CD4-positive, alpha-beta T cell treated with Interleukin-12 subunit alpha and Interleukin-12 subunit beta, for 1 hour (primary cell): ENCODE results near the gene SPECC1L.

ENCODE experiments used
- DNase-seq: peaks from one replicate; pipeline ENCODE4 v3.0.0-alpha.2; 2020

Gene SPECC1L

DNA sequence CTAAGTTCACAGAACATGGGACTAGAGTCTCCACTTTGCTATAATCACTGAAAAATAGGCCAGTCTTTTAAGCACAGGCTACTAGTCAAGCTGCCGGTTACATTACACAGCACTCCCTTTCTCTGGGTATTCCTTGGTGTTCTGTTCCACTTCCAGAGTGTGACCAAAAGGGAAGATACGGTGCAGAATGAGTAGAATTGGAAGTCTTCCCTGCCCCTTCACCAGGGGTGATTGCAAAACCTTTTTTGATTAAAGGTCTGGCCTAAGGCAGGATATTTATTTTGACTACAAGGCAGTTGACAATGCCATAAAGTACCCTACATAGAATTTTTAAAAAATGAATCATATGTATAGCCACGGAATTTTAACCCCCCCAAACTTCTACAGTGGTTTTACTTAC is 97.2 kb downstream of the SPECC1L start:
- DNase-seq, result no peak

DNA sequence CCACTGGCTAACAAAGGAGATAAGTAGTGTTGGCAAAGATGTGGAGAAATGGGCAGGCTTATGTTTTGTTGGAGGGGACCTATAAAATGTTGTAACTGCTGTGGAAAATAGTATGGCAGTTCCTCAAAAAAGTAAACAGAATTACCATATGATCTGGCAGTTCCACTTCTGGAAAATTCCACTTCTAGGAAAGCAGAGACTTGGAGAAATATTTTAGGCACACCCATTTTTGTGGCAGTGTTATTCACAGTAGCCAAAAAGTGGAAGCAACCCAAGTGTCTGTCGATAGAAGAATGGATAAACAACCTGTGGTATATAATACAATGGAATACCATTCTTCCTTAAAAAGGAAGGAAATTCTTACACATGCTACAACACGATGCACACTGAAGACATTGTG is 99.8 kb downstream of the SPECC1L start:
- DNase-seq, result no peak

DNA sequence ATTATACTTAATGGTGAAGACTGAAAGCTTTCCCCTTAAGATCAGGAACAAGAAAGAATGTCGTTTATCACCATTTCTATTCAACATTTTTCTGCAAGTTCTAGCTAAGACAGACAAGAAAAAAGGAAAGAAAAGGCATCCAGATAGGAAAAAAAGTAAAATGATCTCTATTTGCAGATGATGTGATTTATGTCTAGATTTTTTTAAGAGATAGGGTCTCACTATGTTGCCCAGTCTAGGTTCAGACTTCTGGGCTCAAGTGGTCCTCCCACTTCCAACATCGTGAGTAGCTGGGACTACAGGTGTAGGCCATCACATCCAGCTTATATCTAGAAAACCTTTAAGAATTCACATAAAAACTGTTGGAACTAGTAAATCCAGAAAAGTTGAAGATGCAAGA is 105.4 kb downstream of the SPECC1L start:
- DNase-seq, result no peak

DNA sequence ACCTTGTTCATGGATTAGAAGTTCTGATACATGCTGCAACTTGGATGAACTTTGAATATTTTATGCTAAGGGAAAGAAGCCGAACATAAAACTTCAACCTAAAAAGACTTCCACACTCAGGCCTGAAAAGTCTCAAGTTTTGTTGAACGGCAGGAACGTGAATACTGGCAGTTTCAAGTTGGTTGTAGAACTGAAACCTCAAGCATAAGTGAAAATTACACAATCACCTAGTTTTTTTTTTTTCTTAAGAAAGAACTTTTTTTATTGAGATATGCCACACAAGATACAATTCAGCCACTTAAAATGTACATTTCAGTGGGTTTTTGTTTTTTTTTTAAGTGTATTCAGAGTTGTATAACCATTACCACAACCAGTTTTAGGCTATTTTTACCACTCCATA is 106.0 kb downstream of the SPECC1L start:
- DNase-seq, result no peak

DNA sequence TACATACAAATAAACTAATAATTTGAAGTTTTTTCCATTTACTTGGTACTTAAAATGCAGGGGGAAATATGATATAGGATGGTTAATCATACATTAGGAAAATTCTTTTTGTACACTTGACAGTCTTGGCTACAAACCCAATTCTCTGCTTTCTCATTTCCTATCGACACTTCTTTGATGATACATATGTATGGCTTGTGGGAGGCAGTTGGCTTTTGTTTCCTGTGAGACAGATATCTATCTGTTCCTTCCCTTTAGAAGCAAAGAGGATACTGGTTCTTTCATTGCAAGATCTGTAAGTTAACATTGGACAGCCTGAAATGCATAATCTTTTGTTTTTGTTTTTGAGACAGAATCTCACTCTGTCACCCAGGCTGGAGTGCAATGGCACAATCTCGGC is 108.9 kb downstream of the SPECC1L start:
- no peak for DNase-seq

DNA sequence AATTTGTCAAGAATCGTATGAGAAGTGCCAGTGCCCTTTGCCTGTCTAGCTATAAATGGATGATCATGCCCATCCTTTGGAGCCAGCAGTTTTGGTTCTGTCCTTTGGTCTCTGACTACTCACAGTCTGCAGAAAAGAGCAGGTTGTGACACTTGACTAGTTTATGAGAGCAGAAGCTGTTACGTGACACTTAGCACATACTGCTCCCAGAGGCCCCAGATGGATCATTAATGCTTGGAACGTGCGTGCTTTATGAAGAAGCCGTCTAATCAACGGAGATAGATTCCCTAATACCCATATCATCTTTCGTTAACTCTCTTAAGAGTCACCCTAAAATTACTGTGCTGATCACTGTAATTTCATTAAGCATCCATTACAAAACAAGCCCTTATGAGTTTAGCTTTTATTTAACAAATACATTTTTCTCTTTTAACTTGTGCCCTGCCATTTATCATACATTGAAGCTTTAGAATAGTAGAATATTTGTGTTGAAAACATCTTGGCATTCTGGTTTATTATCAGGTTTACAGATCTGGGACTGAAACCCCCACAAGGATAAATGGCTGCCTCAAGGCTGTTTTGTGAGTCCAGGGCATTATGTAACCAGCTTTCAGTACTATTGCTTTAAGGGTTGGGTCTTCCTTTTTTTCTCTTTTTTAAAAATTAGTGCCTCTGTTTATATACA is 109.7 kb downstream of the SPECC1L start:
- DNase-seq, result no peak

DNA sequence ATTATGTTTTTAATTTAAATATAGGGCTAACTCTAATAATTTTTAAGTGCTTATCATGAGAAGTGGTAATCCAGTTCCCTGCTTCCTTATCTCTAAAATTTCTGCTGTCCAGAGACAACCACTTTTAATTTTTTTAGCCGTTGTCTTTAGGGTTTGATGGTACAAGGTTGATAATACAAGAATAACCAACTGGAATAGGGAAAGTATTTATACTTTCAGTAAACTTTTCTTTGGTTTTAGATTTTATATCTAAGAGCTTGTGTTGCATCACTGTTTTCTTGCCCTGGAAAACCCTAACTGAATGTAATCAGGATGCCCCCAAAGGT is 110.2 kb downstream of the SPECC1L start:
- DNase-seq, result no peak

DNA sequence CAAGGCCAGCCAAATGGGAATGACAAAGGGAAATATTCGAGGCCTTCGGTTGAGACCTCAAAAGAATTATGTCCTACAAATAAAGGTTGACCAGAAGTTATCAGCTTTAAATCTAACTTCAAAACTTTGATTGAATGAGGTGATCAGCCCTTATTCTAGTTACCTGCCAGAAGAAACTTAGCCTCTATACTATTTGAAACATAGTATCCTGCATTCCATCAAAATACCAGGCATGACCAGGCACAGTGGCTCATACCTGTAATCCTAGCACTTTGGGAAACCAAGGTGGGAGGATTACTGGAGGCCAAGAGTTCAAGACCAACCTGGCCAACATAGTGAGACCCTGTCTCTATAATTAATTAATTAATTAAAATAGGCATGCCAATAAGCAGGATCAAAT is 112.4 kb downstream of the SPECC1L start:
- no peak for DNase-seq

DNA sequence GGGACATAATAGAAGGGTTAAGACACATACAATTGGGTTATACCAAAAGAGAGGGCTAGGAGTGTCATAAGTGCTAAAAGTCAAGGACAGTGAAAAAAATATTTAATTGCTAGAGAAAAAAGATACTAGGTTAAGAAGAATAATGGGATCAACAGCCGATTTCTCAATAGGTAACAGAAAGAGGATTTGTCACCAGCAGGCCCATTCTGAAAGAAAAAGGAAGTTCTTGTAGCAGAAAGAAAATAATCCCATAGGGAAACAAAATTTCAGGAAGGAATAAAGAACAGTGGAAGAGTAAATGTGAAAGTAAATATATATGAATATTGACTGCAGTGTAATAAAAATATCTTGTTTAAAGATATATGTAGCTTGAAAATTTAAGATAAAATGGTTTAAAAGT is 113.5 kb downstream of the SPECC1L start:
- DNase-seq, result no peak

DNA sequence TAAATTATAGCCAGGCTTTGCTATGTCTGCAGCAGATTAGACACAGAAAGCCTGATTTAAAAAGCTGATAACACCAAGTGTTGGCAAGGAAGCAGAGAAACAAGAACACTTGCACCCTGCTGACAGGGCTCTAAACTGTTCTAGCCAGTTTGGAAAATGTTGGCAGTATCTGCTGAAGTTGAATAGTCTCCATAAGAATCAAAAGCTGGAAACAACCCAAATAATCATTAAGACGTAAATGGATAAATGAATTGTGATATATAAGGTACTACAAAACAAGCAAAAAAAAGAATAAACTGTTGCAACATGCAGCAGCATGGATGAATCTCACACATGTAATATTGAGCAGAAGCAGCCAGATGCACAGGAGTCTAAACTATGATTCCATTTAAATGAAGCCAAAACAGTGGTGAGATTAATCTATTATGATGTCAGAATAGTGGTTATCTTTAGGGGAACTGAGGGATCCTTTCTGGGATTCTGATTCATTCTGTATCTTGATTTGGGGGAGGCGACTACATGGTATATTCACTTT is 116.4 kb downstream of the SPECC1L start:
- DNase-seq, result no peak

DNA sequence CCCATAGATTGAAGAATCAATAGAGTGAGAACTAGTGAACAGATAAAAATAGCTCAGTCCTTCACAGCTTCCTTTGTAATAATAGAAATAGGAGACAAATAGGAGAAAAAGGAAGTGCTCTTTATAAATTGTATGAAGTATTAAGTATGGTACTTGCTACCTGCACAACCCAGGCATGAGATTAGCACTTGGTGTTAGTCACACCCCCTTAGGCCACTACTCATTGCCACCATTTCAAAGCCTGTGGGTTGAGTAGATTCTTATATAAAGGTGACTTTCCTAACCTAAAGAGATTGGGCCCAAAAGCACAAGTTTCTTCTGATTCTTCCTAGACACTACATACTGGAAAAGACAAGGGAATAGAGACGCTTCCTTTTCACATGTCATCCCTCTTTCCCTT is 119.0 kb downstream of the SPECC1L start:
- DNase-seq, result no peak

DNA sequence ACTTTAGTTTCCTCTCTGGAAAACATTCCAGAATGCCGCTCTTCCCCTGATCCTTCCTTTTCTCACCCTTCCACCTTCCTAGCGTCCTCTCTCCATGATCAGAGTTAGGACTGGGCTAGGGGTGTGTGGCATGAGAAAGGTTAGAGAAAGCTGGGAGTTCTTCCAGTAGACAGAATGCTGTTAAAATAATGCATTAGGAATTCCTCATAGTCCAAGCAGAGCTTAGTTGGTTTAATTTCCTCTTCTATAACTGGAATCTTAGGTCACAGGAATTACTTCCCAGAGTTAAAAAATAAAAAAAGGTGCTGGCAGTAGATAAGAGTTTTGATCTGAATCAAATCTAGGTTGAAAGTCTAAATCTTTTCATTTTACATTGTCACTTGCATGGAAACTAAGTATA is 119.5 kb downstream of the SPECC1L start:
- DNase-seq, result no peak

DNA sequence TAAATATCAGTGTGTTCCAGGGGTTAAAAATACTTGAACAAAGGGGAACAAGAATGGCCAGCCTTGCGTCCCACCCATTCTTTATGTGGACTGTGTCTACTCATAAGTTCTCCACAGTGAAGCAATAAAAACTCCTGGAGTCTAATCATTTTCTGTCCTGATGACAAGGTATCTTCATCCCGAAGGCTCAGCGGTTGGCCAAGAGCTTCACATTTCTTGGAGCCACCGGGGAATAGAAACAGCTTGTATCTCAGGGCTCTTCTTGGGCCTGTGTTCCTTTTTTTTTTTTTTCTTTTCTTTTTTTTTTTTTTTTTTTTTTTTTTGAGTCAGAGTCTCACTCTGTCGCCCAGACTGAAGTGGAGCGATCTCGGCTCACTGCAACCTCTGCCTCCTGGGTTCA is 119.9 kb downstream of the SPECC1L start:
- DNase-seq, result no peak

DNA sequence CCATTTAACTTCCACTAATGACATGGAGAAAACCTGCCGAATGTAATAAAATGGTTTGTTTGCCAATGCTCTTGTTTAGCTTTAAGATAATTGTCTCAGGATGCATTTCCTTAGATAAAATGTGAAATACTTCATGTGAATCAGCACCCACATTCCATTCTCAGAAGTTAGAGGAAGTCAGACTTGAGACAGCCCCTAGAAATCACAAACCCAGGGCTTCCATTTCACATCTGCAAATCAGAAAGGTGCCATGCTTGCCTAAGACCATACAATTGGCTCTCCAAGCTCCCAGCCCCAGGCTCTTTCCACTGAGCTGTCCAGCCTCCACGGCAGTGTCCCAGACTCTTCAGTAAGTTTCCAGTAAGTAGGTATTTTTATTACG is 121.2 kb downstream of the SPECC1L start:
- DNase-seq, result no peak

DNA sequence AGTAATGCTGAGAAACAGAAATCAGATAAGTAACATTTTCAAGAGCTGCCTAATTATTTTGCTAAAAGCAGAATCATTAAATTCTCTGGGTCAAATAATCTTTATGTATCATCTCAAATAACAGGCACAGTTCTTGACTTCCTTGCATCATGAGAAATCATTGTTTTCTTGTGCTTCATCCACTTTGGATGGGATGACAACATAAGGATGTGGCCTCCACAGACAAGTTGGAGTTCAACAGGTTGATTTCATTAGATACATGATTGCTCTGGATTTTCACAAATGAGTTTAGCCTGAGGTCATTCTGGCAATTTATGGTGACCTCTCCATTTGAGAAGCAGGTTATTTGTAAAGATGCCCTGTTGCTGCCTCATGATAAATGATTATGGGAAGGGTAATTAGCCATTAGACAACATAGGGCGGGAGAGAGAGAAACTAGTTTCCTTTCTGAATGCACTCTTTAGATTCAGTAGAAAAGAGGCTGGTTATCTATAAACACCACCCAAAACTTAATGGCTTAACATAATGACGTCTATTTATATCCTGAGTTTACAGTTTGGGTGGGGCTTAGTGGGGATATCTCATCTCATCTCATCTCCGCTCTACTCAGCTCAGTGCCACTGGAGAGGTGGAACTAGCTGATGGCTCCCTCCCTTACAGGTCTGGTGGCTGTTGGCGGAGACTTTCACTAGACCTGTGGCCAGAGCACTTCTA is 121.7 kb downstream of the SPECC1L start:
- no peak for DNase-seq

DNA sequence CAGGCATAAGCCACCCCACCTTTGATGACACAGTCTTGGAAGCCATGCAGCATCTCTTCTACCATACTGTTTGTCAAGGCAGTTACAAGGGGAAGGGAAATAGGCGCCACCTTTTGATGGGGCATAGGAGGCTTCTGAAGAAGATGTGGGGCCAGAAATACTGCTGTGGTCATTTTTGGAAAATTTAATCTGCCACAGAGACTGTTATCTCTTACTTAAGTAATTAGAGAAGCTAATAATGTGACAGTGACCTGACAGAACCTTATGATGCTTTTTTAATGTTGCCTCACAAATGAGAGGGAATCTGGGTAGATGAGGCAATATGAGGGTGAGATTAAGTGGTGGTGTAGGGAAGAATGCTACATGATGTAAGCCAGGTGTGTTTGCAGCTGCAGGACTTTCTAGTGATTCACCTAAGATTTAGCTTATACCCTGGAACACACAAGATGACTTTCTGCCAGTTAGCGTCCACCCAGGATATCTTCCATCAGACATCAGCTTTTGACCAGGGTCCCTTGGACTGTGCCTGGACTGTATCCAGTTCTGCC is 122.5 kb downstream of the SPECC1L start:
- DNase-seq, result no peak

DNA sequence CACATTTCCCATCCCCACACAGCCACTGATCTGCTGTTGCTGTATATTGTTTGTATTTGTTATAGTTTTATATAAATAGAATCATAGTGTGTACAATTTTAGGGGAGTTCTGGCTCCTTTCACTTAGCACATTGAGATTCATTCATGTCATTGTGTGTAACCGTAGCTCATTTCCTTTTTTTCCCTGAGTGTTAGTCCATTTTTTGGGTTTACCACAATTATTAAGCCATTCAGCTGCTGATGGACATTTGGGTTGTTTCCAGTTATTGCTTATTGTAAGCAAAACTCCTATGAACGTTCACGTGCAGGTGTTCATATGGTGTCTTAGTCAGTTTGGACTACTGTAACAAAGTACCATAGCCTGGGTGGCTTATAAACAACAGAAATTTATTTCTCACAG is 123.2 kb downstream of the SPECC1L start:
- no peak for DNase-seq

DNA sequence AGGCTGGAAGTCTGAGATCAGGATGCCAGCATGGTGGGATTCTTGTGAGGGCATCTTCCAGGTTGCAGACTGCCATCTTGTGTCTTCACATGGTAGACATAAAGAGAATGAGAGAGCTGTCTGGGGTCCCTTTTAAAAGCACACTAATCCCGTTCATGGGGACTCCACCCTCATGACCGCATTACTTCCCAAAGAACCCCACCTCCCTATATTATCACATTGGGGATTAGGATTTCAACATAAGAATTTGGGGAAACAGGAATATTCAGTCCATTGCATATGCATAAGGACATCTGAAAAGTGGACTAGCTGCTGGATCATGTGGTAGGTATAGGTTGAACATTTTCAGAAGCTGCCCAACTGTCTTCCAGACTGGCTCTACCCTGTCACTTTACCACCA is 123.6 kb downstream of the SPECC1L start:
- no peak for DNase-seq

DNA sequence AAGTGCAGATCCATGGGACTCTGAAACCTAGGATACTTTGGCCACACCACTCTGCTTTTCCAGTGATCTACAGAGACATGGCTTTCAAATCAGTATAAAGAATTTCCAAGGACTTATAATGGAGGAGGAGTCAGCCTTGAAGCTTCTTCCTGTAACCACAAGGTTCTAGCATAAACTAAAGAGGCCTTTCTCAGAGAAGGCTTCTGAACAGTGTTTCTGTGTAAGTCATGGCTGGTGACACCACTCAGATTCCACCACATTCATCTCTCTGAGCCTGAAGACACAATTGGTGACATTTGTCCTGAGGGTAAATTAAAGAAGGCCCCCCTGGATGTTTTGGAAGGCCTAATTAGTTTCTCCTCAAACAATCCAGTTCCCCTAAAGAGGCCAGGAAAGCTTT is 127.8 kb downstream of the SPECC1L start:
- DNase-seq, result no peak

DNA sequence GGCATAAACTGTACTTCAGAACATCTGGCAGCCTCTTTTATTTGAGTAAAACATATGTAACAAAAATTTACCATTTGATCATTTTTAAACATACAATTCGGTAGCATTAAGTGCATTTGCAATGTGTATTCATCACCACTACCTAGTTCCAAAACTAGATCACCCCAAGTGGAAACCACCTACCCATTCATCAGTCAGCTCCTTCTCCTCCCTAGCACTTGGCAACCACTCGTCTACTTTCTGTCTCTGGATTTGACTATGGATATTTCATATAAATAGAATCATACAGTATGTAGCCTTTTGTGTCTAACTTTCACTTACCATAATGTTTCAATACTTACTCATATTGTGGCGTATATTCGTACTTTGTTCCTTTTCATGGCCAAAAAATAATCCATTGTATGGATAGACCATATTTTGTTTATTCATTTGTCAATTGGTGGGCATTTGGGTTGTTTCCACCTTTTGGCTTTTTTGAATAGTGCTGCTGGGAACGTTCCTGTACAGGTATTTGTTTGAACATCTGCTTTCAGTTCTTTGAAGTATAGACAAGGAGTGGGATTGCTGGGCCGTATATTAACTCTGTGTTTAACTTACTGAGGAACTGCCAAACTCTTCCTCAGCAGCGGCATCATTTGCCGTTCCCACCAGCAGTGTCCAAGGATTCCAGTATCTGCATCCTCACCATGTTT is 129.5 kb downstream of the SPECC1L start:
- DNase-seq, result no peak

DNA sequence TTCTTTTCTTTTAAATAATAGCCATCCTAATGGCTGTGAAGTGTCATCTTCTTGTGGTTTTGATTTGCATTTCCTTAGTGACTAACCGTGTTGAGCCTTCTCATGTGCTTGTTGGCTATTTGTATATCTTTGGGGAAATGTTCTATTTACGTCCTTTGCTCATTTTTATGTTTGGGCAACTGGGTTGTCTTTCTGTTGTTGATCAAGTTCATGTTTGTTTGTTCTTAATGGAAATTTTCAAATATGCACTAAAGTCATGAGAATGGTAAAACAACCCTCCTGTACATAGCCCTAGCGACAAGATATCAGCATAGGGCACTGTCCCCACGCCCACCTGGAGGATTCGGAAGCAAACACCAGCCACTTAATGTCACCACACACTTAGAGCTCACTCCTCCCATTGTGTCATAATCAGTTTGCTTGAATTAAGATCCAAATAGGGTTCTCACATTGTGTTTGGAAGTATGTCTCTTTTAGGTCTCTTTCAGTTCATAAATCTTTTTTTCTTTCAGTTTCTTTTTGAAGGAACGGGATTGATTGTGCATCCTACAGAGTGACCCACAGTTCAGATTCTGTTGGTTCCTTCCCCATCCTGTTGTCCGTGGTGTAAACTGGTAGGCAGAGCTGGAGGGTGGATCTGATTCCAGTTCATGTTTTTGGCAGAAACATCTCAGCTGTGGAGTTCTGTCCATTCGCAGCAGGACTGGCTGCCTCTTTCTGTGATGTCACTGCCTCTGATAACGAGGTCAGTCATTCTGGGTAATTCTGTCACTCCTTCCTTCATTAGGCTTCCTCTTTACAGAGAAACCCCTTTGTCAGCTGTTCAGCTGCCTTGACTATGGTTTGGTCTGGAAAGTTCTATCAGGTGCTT is 130.3 kb downstream of the SPECC1L start:
- DNase-seq, result no peak

DNA sequence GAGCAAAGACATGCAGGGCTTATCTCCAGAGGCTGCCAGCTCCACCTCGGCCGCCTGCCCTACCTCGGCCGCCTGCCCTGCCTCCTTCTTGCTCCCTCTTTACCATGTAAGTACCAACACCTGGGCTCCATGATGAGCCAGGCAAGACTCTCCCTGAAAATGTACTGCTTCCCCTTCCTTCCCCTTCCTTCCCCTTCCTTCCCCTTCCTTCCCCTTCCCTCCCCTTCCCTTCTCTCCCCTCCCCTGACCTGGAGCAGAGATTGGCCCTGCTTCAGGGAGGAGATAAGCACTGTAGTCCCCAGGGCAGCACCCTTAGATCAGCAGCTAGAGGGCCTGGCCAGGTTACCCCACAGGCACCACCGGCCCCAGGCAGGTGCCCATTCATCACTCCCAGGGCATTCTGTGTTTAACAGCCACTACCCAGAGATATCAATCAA is 131.3 kb downstream of the SPECC1L start:
- DNase-seq, result no peak
